GM12878 (cell line): ENCODE results near the gene TADA2A.

Experiments
- EP300 ChIP-seq, 2 experiments: fragments of 150-350 bp in 1 of 2; IDR thresholded peaks; 2 replicates each; pipeline ENCODE4 v1.6.1; 2011 to 2012; ENCODE audit warnings: low read depth in 2 of 2, low read length in 2 of 2, borderline replicate concordance in 1 of 2, improper control_type of control experiment in 1 of 2, inconsistent platforms in 1 of 2; ENCODE audit not compliant: control insufficient read depth in 1 of 2
- HCFC1 ChIP-seq: fragments of 150-350 bp; IDR thresholded peaks from 2 replicates; pipeline ENCODE4 v1.6.1; 2014; ENCODE audit warnings: low read length
- MYC ChIP-seq: IDR thresholded peaks from 2 replicates; pipeline ENCODE4 v1.6.1; 2011; ENCODE audit warnings: mild to moderate bottlenecking, low read length, moderate library complexity, inconsistent platforms; ENCODE audit not compliant: insufficient read depth, insufficient replicate concordance, insufficient read length, severe bottlenecking
- NR2C2 ChIP-seq: IDR thresholded peaks from 2 replicates; pipeline ENCODE4 v1.6.1; 2011; ENCODE audit warnings: borderline replicate concordance, low read depth; ENCODE audit not compliant: control insufficient read depth, insufficient read length
- POLR2A ChIP-seq: IDR thresholded peaks from 2 replicates; pipeline ENCODE4 v1.6.1; 2011; ENCODE audit warnings: low read depth, mild to moderate bottlenecking, low read length
- POLR2AphosphoS5 ChIP-seq: IDR thresholded peaks from 2 replicates; pipeline ENCODE4 v1.6.1; 2011; ENCODE audit warnings: mild to moderate bottlenecking, low read length, inconsistent platforms
- SIN3A ChIP-seq: IDR thresholded peaks from 2 replicates; pipeline ENCODE4 v1.6.1; 2012; ENCODE audit warnings: low read depth, low read length, improper control_type of control experiment
- ZBTB4 ChIP-seq: fragments of 450-650 bp; formaldehyde crosslinking; IDR thresholded peaks from 2 replicates; pipeline ENCODE4 v1.4.0; 2022; ENCODE audit warnings: mild to moderate bottlenecking, moderate library complexity
- TF ChIP-seq, protein P1 (sequence below), 3 experiments: IDR thresholded peaks in 2 of 3; conservative IDR thresholded peaks in 1 of 3; 2 replicates each; pipeline ENCODE4 v1.5.1; 2011; ENCODE audit warnings: low read depth in 3 of 3, low read length in 3 of 3, mild to moderate bottlenecking in 3 of 3, control low read depth in 2 of 3, moderate library complexity in 2 of 3, inconsistent platforms in 1 of 3, mixed read lengths in 1 of 3; ENCODE audit not compliant: control insufficient read depth in 2 of 3, insufficient read depth in 1 of 3; ENCODE audit errors: extremely low read depth in 1 of 3
- TF ChIP-seq, protein P2 (sequence below): IDR thresholded peaks from 2 replicates; pipeline ENCODE4 v1.6.1; 2012; ENCODE audit warnings: low read depth, low read length, improper control_type of control experiment

DNA sequence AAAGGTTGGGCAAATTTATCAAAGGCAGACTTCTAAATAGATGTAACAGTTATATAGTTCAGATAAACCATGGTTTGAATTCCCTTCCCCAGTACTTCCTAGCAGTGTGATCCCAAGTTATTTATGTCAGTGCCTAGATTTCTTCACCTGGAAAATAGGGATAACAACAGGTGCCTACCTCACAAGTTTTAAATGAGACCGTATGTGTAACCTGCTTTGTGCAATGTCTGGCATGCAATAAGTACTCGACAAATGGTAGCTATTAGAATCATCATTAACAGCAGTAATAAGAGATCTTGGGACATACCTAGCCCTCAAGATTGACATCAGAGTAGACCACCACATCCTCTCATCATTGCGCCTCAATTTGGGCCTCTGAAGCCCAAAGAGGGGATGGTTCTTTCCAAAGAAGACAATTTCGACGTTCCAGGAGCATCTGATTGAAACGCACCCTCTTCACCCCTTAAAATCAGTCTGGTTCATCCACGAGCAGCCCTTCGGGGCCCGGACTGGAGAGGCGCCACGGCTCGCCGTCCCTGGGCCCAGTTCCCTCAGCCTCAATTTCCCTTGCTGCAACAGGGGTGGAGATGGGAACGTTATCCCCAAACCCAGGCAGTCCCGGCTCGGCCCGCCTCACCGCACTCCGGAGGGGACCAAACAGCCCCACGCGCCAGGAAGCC is 591 bp upstream of the TADA2A start:
- no peak for TF ChIP-seq EP300 (IDR thresholded peaks at IDR 0.05; ENCODE audit: borderline replicate concordance in 1 of 2, control insufficient read depth in 1 of 2, low read depth in 2 of 2, low read length in 2 of 2)
- no peak for TF ChIP-seq ZBTB4 (CRISPR knock-in tag)
- TF ChIP-seq, protein P1, sequence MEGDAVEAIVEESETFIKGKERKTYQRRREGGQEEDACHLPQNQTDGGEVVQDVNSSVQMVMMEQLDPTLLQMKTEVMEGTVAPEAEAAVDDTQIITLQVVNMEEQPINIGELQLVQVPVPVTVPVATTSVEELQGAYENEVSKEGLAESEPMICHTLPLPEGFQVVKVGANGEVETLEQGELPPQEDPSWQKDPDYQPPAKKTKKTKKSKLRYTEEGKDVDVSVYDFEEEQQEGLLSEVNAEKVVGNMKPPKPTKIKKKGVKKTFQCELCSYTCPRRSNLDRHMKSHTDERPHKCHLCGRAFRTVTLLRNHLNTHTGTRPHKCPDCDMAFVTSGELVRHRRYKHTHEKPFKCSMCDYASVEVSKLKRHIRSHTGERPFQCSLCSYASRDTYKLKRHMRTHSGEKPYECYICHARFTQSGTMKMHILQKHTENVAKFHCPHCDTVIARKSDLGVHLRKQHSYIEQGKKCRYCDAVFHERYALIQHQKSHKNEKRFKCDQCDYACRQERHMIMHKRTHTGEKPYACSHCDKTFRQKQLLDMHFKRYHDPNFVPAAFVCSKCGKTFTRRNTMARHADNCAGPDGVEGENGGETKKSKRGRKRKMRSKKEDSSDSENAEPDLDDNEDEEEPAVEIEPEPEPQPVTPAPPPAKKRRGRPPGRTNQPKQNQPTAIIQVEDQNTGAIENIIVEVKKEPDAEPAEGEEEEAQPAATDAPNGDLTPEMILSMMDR (IDR thresholded peaks at IDR 0.05 in 2 of 3, conservative IDR thresholded peaks at IDR 0.05 in 1 of 3; ENCODE audit: control insufficient read depth in 2 of 3, extremely low read depth in 1 of 3, insufficient read depth in 1 of 3, low read depth in 3 of 3, low read length in 3 of 3), result no peak
- TF ChIP-seq POLR2A, result no peak
- no peak for TF ChIP-seq NR2C2
- no peak for TF ChIP-seq POLR2AphosphoS5
- TF ChIP-seq MYC, result no peak
- no peak for TF ChIP-seq SIN3A
- TF ChIP-seq, protein P2, sequence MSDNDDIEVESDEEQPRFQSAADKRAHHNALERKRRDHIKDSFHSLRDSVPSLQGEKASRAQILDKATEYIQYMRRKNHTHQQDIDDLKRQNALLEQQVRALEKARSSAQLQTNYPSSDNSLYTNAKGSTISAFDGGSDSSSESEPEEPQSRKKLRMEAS, result no peak
- TF ChIP-seq HCFC1, result no peak
